ENCODE data around the gene INPP4B.

Gene INPP4B

DNA sequence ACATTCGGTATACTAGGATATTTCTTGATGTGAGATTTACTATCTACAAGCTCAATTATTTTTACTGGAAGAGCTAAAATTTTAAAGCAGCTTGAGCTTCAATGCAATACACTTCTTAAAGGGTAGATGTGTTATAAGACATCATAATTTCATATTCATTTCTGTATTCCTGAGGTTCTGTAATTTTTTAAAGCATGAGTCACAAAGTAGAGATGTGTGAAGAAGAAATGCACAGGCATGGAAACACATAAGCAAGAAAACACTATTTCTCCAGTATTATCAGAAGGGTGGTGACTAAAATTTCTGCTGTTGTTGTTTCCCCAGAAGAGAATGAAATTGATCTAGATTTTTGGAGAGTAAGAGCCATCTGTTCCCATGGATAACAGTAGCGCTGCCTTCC lies 72.6 kb downstream of the INPP4B start:
- in situ Hi-C loops (cut with MboI; ENCODE audit: low sequenced_read_pairs, unreplicated experiment) = no loop called here
- TF ChIP-seq, protein P1, sequence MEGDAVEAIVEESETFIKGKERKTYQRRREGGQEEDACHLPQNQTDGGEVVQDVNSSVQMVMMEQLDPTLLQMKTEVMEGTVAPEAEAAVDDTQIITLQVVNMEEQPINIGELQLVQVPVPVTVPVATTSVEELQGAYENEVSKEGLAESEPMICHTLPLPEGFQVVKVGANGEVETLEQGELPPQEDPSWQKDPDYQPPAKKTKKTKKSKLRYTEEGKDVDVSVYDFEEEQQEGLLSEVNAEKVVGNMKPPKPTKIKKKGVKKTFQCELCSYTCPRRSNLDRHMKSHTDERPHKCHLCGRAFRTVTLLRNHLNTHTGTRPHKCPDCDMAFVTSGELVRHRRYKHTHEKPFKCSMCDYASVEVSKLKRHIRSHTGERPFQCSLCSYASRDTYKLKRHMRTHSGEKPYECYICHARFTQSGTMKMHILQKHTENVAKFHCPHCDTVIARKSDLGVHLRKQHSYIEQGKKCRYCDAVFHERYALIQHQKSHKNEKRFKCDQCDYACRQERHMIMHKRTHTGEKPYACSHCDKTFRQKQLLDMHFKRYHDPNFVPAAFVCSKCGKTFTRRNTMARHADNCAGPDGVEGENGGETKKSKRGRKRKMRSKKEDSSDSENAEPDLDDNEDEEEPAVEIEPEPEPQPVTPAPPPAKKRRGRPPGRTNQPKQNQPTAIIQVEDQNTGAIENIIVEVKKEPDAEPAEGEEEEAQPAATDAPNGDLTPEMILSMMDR (IDR thresholded peaks at IDR 0.05; ENCODE audit: borderline replicate concordance, control extremely low read depth, extremely low read depth, insufficient read depth, missing control alignments) = no peak
- no peak for DNase-seq (ENCODE audit: low spot score)

DNA sequence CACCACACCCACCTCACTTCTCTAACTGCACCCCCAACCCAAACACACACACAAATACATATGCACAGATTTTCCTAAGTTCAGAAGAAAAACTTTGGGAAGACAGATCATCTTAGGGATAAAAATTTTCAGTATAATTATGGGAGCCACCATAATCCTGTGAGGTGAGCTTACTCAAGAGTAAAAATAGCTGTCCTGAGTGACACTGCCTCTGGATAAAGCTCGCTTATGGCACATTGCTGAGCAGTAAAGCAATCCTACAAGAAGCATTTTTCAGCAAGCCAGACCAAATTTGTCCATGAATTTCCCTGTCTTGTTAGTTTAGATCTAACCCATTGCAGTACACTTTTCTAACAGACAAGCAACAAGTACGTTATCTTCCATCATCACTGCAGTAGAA lies 83.8 kb downstream of the INPP4B start:
- in situ Hi-C loops (cut with MboI; ENCODE audit: low sequenced_read_pairs, unreplicated experiment) = no loop called here
- TF ChIP-seq, protein P1 (IDR thresholded peaks at IDR 0.05; ENCODE audit: borderline replicate concordance, control extremely low read depth, extremely low read depth, insufficient read depth, missing control alignments) = no peak
- DNase-seq (ENCODE audit: low spot score) = no peak

DNA sequence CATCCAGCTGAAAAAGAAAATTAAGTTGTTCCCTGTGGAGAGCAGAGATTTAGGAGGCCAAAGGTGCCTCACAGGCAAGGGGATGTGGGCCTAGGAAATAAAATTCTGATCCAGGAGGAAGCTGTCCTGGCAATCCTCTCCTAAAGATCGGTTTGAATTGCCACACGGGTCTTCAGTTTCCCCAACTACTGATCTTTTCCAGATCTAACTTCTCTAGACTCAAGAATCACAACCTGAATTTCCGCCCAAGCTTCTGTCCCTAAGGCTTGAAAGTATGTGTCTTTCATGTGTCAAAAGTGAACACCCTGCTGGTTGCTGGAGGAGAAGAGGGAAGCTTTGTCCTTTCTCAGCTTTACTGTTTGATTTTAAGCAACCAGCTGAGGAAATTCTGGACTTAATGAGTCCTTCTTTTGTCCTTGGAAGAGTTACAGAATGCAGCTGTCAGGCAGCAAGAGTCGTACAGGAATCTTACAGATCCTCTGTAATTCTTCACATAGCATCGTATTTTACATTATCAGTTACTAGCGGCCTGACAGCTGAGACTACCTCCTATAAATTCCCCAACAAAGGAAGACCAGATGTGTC lies 93.8 kb downstream of the INPP4B start:
- TF ChIP-seq, protein P1 (IDR thresholded peaks at IDR 0.05; ENCODE audit: borderline replicate concordance, control extremely low read depth, extremely low read depth, insufficient read depth, missing control alignments) = no peak
- DNase-seq (ENCODE audit: low spot score) = no peak
- in situ Hi-C loops (cut with MboI; ENCODE audit: low sequenced_read_pairs, unreplicated experiment) = no loop called here

- TF ChIP-seq, protein P1 (IDR thresholded peaks at IDR 0.05; ENCODE audit: borderline replicate concordance, control extremely low read depth, extremely low read depth, insufficient read depth, missing control alignments) = no peak
- no peak for DNase-seq (ENCODE audit: low spot score)
Observed at GRCh38 chr4:142743121-142743825, 102.8 kb downstream of the INPP4B start.

GRCh38 chr4:142741995-142742394 lies 104.1 kb downstream of the INPP4B start:
- no peak for DNase-seq (ENCODE audit: low spot score)
- in situ Hi-C loops (cut with MboI; ENCODE audit: low sequenced_read_pairs, unreplicated experiment) = no loop called here
- TF ChIP-seq, protein P1 (IDR thresholded peaks at IDR 0.05; ENCODE audit: borderline replicate concordance, control extremely low read depth, extremely low read depth, insufficient read depth, missing control alignments) = no peak

More at GRCh38 chr4:142743121-142743825, 102.8 kb downstream of the INPP4B start:
- in situ Hi-C loops (cut with MboI; ENCODE audit: low sequenced_read_pairs, unreplicated experiment) = no loop called here

DNA sequence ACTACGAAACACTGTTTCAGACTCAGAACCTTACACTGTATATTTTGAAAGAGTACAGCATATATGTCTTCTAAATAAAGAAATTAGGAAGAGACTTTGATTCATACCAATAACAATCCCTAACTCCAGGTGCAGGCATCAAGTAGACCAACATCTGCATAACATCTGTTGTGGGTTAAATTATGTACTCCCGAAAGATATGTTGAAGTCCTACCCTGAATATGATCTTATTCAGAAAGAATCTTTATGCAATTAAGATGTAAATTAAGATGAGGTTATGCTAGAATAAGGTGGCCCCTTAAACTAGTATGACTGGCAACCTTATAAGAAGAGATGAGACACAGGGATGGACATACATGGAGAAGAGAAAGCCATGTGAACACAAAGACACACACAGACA lies 117.9 kb downstream of the INPP4B start:
- DNase-seq (ENCODE audit: low spot score) = no peak
- in situ Hi-C loops (cut with MboI; ENCODE audit: low sequenced_read_pairs, unreplicated experiment) = no loop called here
- TF ChIP-seq, protein P1 (IDR thresholded peaks at IDR 0.05; ENCODE audit: borderline replicate concordance, control extremely low read depth, extremely low read depth, insufficient read depth, missing control alignments) = no peak
